HG03378 (cell line): Measurements from ENCODE around the gene OST4.
"Not testable (repeated sequence)": the region's sequence is repeated elsewhere in the genome, so short reads cannot be mapped to it uniquely, and the experiment has no call there.

Experiments used
- ATAC-seq: cut with Tn5 transposase; IDR thresholded peaks from one replicate; pipeline ENCODE4 v1.9.1; 2021; ENCODE audit warnings: mild to moderate bottlenecking, moderate library complexity; ENCODE audit not compliant: unreplicated experiment

OST4 gene

GRCh38 chr2:27071277-27071989 is at the start of gene OST4:
Gene OST4, minus strand, starts transcription at chr2:27071654.
- peak; percentile 64 for ATAC-seq

GRCh38 chr2:27119330-27119670 is 47.8 kb upstream of the OST4 start:
- not testable (repeated sequence) for ATAC-seq

DNA sequence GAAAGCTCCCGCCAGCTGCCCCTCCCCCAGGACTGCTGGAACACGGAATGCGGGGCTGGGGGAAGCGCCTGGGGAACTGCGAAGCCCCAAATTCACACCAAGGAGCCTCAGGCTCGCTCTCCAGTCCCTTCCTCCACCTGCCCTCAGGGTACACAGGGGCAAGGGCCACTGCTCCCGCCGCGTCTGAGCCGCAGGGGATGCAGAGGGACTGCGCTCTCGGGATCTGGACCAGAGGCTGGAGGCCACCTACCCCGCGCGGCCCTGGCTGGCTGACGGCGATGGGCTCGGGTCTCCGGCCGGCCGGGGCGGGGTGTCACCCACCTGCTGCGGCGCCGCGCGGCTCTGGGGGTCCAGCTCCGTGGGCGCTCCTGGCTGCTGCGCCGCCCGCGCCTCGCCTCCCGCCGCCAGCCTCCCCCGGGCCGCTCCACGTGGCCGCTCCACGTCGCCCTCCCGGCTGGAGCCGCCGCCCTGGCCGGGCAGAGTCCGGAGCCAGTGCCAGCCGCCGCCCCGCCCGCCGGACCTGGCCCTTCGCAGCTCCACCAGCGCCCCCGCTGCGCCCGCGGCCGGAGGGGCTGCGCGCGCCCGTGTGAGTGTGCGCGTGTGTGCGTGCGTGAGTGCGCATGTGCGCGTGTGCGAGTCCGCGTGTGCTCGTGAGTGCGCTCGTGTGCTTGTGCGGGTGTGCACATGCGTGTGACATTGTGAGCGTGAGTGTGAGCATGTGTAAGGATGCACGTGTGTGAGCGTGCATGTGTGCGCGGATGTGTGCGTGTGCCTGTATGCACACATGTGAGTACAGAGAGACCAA is 47.3 kb upstream of the OST4 start, which contains the start of gene CGREF1:
Gene CGREF1 (minus strand): TSS at position 604 of the 805 bp plus-strand sequence. CDS start 14,762 bp downstream, outside the sequence.
- no peak for ATAC-seq

DNA sequence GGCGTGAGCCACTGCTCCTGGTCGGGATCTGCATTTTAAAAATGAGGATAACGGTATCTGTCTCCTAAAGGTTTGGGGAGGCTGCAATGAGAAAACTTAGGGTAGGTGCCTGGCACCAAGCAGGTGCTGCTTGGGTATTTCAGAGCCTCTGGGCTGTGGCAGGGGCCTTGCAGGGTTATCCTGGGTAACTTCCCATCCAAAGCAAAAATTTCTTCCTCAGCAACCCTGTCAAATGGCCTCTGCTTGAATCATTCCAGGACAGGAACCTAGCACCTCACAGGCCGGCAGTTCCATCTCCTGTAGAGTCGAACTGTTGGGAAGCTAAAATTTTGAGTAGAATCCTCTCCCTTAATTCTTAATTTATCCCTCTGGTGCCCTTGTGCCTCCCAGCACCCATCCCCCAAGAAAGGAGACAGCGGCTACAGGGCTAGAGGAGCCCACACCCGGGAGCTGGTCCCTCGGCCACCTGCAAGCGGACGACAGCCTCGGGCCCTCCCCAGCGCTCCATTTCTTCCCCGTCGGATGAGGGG is 46.6 kb upstream of the OST4 start:
- no peak for ATAC-seq

- no peak for ATAC-seq
Measured at GRCh38 chr2:27115519-27115918, 44.1 kb upstream of the OST4 start.

- not testable (repeated sequence) for ATAC-seq
Measured at GRCh38 chr2:27111392-27112078, 40.1 kb upstream of the OST4 start.

GRCh38 chr2:27110603-27111352 is 39.3 kb upstream of the OST4 start:
- ATAC-seq = not testable (repeated sequence)

- ATAC-seq = no peak
Measured at GRCh38 chr2:27109083-27109482, 37.6 kb upstream of the OST4 start.

- no peak for ATAC-seq
Measured at GRCh38 chr2:27108221-27108620, 36.8 kb upstream of the OST4 start.

- no peak for ATAC-seq
Measured at GRCh38 chr2:27105981-27106380, 34.5 kb upstream of the OST4 start.

- no peak for ATAC-seq
Measured at GRCh38 chr2:27102329-27102728, 30.9 kb upstream of the OST4 start.

DNA sequence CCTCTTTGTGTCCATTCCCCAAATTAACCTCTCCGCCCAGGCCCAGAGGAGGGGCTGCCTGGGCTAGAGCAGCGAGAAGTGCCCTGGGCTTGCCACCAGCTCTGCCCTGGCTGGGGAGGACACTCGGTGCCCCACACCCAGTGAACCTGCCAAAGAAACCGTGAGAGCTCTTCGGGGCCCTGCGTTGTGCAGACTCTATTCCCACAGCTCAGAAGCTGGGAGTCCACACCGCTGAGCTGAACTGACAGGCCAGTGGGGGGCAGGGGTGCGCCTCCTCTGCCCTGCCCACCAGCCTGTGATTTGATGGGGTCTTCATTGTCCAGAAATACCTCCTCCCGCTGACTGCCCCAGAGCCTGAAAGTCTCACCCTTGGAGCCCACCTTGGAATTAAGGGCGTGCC is 28.6 kb upstream of the OST4 start:
- no peak for ATAC-seq

DNA sequence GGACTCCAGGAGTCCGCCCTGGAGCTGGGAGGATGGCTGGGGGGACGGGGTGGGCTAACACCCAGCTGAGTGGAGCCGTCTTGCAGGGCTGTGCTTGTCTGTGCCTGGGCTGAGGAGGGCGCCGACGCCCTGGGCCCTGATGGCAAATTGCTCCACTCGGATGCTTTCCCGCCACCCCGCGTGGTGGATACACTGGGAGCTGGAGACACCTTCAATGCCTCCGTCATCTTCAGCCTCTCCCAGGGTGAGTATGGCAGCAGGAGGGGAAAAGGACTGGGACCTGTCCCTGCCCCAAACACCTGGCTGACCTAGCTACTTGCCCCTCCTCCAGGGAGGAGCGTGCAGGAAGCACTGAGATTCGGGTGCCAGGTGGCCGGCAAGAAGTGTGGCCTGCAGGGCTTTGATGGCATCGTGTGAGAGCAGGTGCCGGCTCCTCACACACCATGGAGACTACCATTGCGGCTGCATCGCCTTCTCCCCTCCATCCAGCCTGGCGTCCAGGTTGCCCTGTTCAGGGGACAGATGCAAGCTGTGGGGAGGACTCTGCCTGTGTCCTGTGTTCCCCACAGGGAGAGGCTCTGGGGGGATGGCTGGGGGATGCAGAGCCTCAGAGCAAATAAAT is 28.0 kb upstream of the OST4 start:
- no peak for ATAC-seq

DNA sequence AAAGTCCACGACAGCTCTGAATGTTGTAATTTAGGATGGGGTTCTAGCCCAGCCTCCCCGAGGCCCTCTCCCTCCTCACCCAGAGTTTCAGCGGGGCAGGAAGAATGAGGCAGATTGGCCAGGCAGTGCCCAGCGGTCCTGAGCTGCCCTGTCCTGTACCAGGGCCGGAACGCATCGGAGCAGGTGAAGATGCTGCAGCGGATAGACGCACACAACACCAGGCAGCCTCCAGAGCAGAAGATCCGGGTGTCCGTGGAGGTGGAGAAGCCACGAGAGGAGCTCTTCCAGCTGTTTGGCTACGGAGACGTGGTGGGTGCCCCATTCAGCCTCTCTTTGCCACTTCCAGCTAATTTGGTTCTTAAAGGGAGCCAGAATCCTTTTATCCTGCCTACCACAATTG is 25.9 kb upstream of the OST4 start:
- no peak for ATAC-seq

DNA sequence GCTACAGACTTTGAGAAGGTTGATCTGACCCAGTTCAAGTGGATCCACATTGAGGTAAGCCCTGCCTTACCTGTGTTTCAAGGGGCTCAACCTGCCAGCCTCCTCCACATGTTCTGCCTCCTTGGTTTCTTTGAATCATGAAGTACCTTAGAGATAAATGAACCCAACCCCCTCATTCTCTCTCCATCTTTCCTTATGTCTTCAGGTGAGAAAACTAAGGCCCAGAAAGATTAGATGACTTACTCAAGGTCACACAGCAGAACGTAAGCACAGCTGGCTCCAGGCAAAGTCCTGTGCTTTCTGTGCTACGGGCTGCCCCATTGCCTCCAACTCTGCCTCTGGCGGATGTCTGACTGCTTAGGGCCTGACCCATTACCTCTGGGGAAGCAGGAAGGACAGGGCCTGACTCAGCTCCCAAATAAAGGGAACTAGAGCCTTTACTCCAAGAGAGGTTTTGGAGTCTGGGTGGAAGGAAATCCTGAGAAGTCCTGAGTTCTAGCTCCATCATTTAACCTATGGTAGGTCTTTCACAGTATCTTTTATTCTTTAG is 25.4 kb upstream of the OST4 start:
- no peak for ATAC-seq

GRCh38 chr2:27095745-27096651 is 24.5 kb upstream of the OST4 start:
- ATAC-seq = no peak

DNA sequence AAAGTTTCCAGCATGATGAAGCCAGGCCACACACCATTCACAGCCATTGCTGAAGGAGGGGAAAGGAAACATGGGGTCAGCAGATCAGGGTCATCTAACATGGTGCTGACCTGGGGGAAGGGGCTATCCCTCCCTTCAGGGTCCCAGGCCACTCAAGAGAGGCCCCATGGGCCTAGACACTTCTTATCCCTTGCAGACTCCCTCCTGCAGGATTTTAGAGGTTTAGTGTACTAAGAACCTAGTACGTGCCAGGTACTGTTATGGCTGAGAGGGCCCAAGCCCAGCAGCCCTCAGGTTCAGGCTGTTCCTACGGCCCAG is 23.9 kb upstream of the OST4 start:
- ATAC-seq = no peak

DNA sequence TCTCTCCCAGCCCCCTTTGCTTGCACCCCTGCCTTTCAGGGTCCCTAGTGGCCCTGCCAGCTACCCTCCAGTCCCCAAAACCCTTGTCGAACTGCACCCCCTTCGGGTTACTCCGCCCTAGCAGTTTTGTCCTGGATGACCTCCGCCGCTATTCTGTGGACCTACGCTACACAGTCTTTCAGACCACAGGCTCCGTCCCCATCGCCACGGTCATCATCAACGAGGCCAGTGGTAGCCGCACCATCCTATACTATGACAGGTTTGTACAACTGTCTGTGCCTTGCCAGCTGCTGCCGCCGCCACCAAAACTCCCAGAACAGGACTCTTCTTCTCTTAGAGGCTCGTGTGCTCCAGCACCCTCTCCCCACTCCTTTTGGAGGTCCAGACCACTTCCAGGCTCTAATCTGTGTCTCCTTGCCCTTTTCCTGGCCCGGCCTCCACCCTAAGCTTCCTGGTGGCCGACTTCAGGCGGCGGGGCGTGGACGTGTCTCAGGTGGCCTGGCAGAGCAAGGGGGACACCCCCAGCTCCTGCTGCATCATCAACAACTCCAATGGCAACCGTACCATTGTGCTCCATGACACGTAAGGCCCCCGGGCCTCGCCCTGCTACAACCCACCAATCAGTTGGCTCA is 23.0 kb upstream of the OST4 start:
- ATAC-seq = no peak
